ENCODE data around the gene PCSK1N.

The PCSK1N gene

GRCh38 chrX:48801280-48802088 lies 33.9 kb downstream of the PCSK1N start, which contains the start of gene HDAC6:
Gene HDAC6 (plus strand): TSS chrX:48802067. CDS start chrX:48802693, 626 bp downstream.
- TF ChIP-seq GATA2 (IDR thresholded peaks at IDR 0.05; ENCODE audit: low read depth, low read length) (no peak), GATA3 (IDR thresholded peaks at IDR 0.05; ENCODE audit: low read depth, low read length) (no peak)

DNA sequence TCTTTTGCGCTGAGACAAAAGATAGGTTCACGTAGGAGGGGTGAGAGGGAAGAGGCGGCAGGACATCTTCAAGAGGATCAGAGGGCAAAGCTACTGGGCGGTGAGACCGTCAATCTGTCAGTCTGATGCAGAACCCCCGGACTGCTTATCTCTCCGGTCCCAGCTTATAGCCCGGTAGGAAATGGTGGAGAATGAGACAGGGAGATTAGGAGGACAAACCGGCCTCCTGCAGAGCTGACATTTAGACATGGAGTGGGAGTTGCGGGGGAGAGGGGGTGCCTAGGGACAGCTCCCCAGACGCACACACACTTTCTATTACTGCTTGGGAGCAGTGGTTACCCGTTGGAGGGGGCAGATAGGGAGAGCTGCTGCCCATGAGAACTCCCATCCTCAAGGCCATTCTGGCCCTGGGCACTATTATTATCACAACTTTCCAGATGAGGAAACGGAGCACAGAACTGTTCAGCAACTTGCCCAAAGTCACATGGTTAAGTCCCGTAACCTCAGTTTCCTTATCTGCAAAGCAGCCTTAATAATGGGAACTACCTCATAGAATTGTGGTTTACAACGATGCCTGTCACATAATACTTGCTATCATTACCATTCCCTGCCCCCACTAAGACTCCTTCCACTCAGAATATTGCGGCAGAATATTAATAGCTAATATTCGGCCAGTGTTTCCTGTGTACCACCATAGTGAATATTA lies 34.7 kb downstream of the PCSK1N start:
- no peak for TF ChIP-seq GATA3 (IDR thresholded peaks at IDR 0.05; ENCODE audit: low read depth, low read length)
- no peak for TF ChIP-seq GATA2 (IDR thresholded peaks at IDR 0.05; ENCODE audit: low read depth, low read length)

DNA sequence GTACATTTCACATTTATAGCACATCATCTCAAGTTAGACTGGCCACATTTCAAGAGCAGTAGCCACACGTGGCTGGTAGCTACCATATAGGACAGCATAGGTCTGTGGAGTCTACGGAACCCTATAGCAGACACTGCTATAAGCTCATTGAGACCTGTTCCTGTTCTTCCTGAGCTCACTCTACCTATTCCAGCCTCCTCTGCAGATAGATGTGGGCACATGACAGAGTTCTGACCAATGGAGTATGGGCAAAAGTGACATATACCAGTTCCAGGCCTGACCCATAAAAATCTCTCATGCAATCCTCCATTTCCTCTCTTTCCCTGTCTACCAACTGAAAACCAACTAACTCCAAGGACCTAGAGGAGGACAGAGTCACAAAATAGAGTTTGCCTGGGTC lies 37.1 kb downstream of the PCSK1N start:
- no peak for TF ChIP-seq GATA2 (IDR thresholded peaks at IDR 0.05; ENCODE audit: low read depth, low read length)
- TF ChIP-seq GATA3 (IDR thresholded peaks at IDR 0.05; ENCODE audit: low read depth, low read length) = no peak

GRCh38 chrX:48794911-48795515 lies 40.4 kb downstream of the PCSK1N start:
- TF ChIP-seq GATA3 (IDR thresholded peaks at IDR 0.05; ENCODE audit: low read depth, low read length) (no peak), GATA2 (IDR thresholded peaks at IDR 0.05; ENCODE audit: low read depth, low read length) (no peak)

DNA sequence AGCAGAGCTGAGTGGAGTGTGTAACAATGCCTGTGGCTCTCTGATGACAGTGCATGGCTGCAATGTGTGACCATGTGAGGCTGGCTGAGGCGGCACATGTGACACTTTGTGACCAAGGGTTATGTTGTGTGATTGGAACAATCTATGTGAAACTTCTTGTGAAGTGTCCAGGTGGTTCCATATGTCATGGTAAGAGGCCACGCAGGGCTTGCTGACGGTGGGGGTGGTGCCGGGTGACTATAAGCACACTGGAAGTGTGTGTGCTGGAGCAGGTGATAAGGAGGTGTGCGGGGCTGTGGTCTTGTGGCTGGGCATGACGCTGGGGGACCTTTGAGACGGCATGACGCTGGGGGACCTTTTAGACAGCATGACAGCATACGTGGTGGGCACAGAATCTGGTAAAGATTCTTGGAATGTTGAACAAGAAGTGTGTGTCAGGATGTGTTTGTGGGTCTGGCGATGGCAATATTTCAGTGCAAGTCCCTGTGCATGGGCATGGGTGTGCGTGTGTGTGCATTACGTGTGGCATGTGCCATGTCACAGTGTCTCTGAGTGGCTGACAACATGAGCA lies 41.0 kb downstream of the PCSK1N start:
- TF ChIP-seq GATA3 (IDR thresholded peaks at IDR 0.05; ENCODE audit: low read depth, low read length) (no peak), GATA2 (IDR thresholded peaks at IDR 0.05; ENCODE audit: low read depth, low read length) (no peak)

DNA sequence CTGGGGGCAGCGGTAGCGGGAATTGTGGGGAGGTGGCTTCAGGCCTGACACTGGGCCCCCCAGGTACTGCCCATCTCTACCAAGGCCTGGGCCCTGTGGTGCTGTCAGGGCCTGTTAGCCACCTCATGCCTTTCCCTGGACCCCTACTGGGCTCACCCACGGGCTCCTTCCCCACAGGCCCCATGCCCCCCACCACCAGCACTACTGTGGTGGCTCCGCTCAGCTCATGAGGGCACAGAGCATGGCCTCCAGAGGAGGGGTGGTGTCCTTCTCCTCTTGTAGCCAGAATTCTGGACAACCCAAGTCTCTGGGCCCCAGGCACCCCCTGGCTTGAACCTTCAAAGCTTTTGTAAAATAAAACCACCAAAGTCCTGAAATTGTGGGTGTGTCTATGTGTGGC lies 41.5 kb downstream of the PCSK1N start:
- TF ChIP-seq GATA3 (IDR thresholded peaks at IDR 0.05; ENCODE audit: low read depth, low read length) (no peak), GATA2 (IDR thresholded peaks at IDR 0.05; ENCODE audit: low read depth, low read length) (no peak)

DNA sequence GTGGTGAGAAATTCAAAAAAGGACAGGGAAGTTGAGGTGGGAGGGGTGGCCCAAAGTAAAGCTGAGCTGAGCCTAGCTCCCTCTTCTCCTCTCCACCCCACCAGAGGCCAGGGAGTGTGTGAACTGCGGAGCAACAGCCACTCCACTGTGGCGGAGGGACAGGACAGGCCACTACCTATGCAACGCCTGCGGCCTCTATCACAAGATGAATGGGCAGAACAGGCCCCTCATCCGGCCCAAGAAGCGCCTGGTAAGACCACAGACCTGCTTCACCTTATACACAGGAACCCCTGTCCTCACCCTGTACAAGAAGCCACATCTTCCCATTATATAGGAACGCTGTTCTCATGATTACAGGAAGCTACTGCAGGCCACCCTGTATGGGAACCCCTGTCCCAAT lies 43.2 kb downstream of the PCSK1N start:
- TF ChIP-seq GATA2 (IDR thresholded peaks at IDR 0.05; ENCODE audit: low read depth, low read length) (no peak), GATA3 (IDR thresholded peaks at IDR 0.05; ENCODE audit: low read depth, low read length) (no peak)

DNA sequence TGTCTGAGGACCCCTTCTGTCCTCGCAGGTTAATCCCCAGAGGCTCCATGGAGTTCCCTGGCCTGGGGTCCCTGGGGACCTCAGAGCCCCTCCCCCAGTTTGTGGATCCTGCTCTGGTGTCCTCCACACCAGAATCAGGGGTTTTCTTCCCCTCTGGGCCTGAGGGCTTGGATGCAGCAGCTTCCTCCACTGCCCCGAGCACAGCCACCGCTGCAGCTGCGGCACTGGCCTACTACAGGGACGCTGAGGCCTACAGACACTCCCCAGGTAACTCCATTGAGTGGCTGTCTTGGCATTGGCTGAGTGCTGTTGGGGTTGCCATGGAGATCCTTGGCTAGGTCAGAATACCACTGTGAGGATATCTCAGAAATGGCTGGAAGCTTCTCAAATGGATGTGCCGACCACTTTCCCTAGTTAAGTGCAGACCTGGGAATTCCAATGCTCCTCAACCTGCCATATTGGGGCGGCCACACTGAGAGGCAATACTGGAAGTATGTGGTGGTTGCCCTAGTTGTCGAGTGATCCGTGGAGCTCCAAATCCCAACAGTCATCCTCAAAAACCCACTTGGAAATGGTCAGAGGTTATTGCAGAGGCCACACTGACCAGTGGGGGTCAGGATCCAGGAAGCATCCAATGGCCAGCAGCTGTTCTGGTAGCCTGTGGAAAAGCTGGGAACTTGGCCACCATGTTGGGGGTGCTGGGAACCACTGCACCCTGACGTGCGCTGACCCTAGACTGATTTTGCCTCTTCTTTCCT lies 44.2 kb downstream of the PCSK1N start:
- TF ChIP-seq GATA2 (IDR thresholded peaks at IDR 0.05; ENCODE audit: low read depth, low read length) (no peak), GATA3 (IDR thresholded peaks at IDR 0.05; ENCODE audit: low read depth, low read length) (no peak)

GRCh38 chrX:48790477-48790876 lies 44.9 kb downstream of the PCSK1N start:
- TF ChIP-seq GATA3 (IDR thresholded peaks at IDR 0.05; ENCODE audit: low read depth, low read length) = no peak
- no peak for TF ChIP-seq GATA2 (IDR thresholded peaks at IDR 0.05; ENCODE audit: low read depth, low read length)

DNA sequence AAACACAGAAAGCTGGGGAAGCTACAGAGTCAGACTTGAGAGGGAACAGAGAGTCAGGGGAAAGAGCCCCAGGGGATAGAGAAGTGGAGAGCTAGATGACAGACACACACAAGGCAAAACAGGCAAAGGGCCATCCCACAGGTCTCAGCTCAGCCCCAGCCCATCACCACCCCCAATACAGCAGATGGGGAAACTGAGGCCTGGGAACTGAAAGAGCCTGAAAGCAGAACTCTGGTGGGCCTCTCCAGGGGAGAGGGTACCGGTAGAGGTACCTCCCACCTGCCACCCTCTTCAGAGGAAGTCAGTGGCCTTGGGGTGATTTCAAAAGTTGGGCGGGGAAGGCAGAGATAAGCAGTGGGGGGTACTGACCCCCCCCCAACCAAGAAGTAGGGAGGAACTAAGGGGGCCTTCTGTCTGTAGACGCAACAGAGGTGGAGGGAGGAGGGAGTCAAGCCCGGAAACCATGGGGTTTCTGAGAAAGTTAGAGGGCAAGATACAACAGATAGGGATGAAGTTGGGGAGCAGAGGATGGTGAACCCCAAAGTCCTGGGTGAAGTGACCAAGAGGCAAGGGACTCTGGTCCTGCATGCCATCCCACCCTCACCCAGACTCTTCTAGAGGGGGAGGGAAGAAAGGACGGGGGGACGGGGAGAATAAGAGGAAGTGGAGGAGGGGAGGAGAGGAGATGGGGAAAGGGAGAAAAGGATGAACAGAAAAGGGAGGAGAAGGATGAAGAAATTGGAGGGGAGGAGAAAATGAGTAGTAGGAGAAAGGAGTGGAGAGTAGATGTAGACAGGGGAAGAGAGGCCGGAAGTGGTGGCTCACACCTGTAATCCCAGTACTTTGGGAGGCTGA lies 45.8 kb downstream of the PCSK1N start:
- no peak for TF ChIP-seq GATA2 (IDR thresholded peaks at IDR 0.05; ENCODE audit: low read depth, low read length)
- no peak for TF ChIP-seq GATA3 (IDR thresholded peaks at IDR 0.05; ENCODE audit: low read depth, low read length)

- no peak for TF ChIP-seq GATA2 (IDR thresholded peaks at IDR 0.05; ENCODE audit: low read depth, low read length)
- TF ChIP-seq GATA3 (IDR thresholded peaks at IDR 0.05; ENCODE audit: low read depth, low read length) = no peak
Measured at GRCh38 chrX:48787505-48788443, 47.6 kb downstream of the PCSK1N start.
